Sigmoid colon (tissue), 4 donors: ENCODE data around the gene TBC1D16.

Source experiments
- EP300 ChIP-seq, 4 donors: sonication (generic); formaldehyde crosslinking; IDR thresholded peaks; one replicate each; pipeline ENCODE4 v1.6.1; 2017; ENCODE audit warnings: antibody characterized with exemption in 4 of 4
- POLR2A ChIP-seq, 2 donors: fragments of 450-650 bp; IDR thresholded peaks; one replicate each; pipeline ENCODE4 v1.6.1; 2016; ENCODE audit warnings: antibody characterized with exemption in 2 of 2, mild to moderate bottlenecking in 2 of 2, moderate library complexity in 2 of 2
- POLR2AphosphoS5 ChIP-seq, 4 donors: sonication (generic); formaldehyde crosslinking; IDR thresholded peaks; one replicate each; pipeline ENCODE4 v1.6.1; 2017; ENCODE audit warnings: antibody characterized with exemption in 4 of 4
- TF ChIP-seq, protein P1 (sequence below), 4 experiments: fragments of 450-650 bp in 3 of 4; fragments of 200-600 bp in 1 of 4; IDR thresholded peaks; one replicate each; pipeline ENCODE4 v1.5.1; 2016 to 2019; ENCODE audit warnings: antibody characterized with exemption in 4 of 4, mild to moderate bottlenecking in 3 of 4, moderate library complexity in 2 of 4

GRCh38 chr17:79966681-79967080 lies 69.0 kb downstream of the TBC1D16 start:
- TF ChIP-seq, protein P1, sequence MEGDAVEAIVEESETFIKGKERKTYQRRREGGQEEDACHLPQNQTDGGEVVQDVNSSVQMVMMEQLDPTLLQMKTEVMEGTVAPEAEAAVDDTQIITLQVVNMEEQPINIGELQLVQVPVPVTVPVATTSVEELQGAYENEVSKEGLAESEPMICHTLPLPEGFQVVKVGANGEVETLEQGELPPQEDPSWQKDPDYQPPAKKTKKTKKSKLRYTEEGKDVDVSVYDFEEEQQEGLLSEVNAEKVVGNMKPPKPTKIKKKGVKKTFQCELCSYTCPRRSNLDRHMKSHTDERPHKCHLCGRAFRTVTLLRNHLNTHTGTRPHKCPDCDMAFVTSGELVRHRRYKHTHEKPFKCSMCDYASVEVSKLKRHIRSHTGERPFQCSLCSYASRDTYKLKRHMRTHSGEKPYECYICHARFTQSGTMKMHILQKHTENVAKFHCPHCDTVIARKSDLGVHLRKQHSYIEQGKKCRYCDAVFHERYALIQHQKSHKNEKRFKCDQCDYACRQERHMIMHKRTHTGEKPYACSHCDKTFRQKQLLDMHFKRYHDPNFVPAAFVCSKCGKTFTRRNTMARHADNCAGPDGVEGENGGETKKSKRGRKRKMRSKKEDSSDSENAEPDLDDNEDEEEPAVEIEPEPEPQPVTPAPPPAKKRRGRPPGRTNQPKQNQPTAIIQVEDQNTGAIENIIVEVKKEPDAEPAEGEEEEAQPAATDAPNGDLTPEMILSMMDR (IDR thresholded peaks at IDR 0.05) = no peak
- TF ChIP-seq POLR2AphosphoS5 (IDR thresholded peaks at IDR 0.05) = no peak
- no peak for TF ChIP-seq POLR2A (IDR thresholded peaks at IDR 0.05)
- TF ChIP-seq EP300 (IDR thresholded peaks at IDR 0.05) = no peak
